ENCODE results near the gene FYN.
"Not testable (repeated sequence)": the region's sequence is repeated elsewhere in the genome, so short reads cannot be mapped to it uniquely, and the experiment has no call there.

Gene FYN

GRCh38 chr6:111692327-111693164 is 180.7 kb downstream of the FYN start:
- DNase-seq, result no peak

GRCh38 chr6:111691345-111692225 is 181.7 kb downstream of the FYN start:
- DNase-seq, result no peak

GRCh38 chr6:111689946-111690345 is 183.3 kb downstream of the FYN start:
- no peak for DNase-seq

- DNase-seq, result no peak
These were observed 183.8 kb downstream of the FYN start for GRCh38 chr6:111689419-111689818.

GRCh38 chr6:111688331-111688730 is 184.9 kb downstream of the FYN start:
- DNase-seq, result no peak

GRCh38 chr6:111687652-111688051 is 185.6 kb downstream of the FYN start:
- no peak for DNase-seq

- no peak for DNase-seq
These were observed 186.4 kb downstream of the FYN start for GRCh38 chr6:111686932-111687266.

- DNase-seq, result no peak
These were observed 186.9 kb downstream of the FYN start for GRCh38 chr6:111686249-111686931.

- no peak for DNase-seq
These were observed 187.7 kb downstream of the FYN start for GRCh38 chr6:111685526-111685925.

- no peak for DNase-seq
These were observed 188.2 kb downstream of the FYN start for GRCh38 chr6:111685058-111685457.

GRCh38 chr6:111683749-111684267 is 189.4 kb downstream of the FYN start:
- no peak for DNase-seq

GRCh38 chr6:111683157-111683556 is 190.1 kb downstream of the FYN start:
- no peak for DNase-seq

GRCh38 chr6:111681860-111682259 is 191.4 kb downstream of the FYN start:
- no peak for DNase-seq

GRCh38 chr6:111680811-111681609 is 192.2 kb downstream of the FYN start:
- not testable (repeated sequence) for DNase-seq

GRCh38 chr6:111680015-111680712 is 193.1 kb downstream of the FYN start:
- DNase-seq, result no peak

- DNase-seq, result no peak
These were observed 194.0 kb downstream of the FYN start for GRCh38 chr6:111679126-111679858.

- DNase-seq, result no peak
These were observed 195.8 kb downstream of the FYN start for GRCh38 chr6:111677249-111677990.

- no peak for DNase-seq
These were observed 196.9 kb downstream of the FYN start for GRCh38 chr6:111676383-111676782.

- no peak for DNase-seq
These were observed 198.4 kb downstream of the FYN start for GRCh38 chr6:111674883-111675282.

- no peak for DNase-seq
These were observed 198.8 kb downstream of the FYN start for GRCh38 chr6:111674413-111674812.

Data from NCI-H1105 (cell line).